Measurements from ENCODE around the gene UBASH3A.

- TF ChIP-seq EZH2 (IDR thresholded peaks at IDR 0.05) (no peak), POLR2AphosphoS5 (IDR thresholded peaks at IDR 0.05; ENCODE audit: borderline replicate concordance, low read depth, low read length) (no peak), FOXP2 (optimal IDR thresholded peaks at IDR 0.05; ENCODE audit: control extremely low read depth, extremely low read length, insufficient read depth) (no peak)
Measured at GRCh38 chr21:42480736-42481135, 77.0 kb downstream of the UBASH3A start.
